KMS-11 (cell line): ENCODE data around the gene TALDO1.

ENCODE experiments used
- H2AFZ ChIP-seq: fragments of 200-600 bp; sonication (generic); 2 replicates; pipeline ENCODE4 v1.6.1; 2016; ENCODE audit warnings: antibody characterized with exemption, mixed run types, low read depth
- H3K27ac ChIP-seq: fragments of 200-600 bp; sonication (generic); 2 replicates; pipeline ENCODE4 v1.6.1; 2016; ENCODE audit warnings: mild to moderate bottlenecking, mixed run types
- H3K27me3 ChIP-seq: fragments of 200-600 bp; sonication (generic); 2 replicates; pipeline ENCODE4 v1.6.1; 2017; ENCODE audit warnings: mild to moderate bottlenecking, low read depth, mixed run types, moderate library complexity; ENCODE audit not compliant: insufficient read depth
- H3K36me3 ChIP-seq: fragments of 200-600 bp; sonication (generic); 2 replicates; pipeline ENCODE4 v1.6.1; 2017; ENCODE audit warnings: mild to moderate bottlenecking, mixed run types; ENCODE audit not compliant: insufficient read depth
- H3K4me1 ChIP-seq: fragments of 200-600 bp; sonication (generic); 2 replicates; pipeline ENCODE4 v1.6.1; 2016; ENCODE audit warnings: mild to moderate bottlenecking, low read depth, mixed run types; ENCODE audit not compliant: poor library complexity, severe bottlenecking
- H3K4me2 ChIP-seq: fragments of 200-600 bp; sonication (generic); 2 replicates; pipeline ENCODE4 v1.7.0; 2016; ENCODE audit warnings: mild to moderate bottlenecking, mixed run types
- H3K4me3 ChIP-seq: fragments of 200-600 bp; sonication (generic); IDR thresholded peaks from 2 replicates; pipeline ENCODE4 v1.6.1; 2017; ENCODE audit warnings: low read depth, low read length, mixed read lengths; ENCODE audit not compliant: insufficient read depth
- H3K79me2 ChIP-seq: fragments of 200-600 bp; sonication (generic); 2 replicates; pipeline ENCODE4 v1.6.1; 2016; ENCODE audit warnings: low read depth, mixed run types; ENCODE audit not compliant: insufficient read depth
- H3K9ac ChIP-seq: fragments of 200-600 bp; sonication (generic); 2 replicates; pipeline ENCODE4 v1.6.1; 2016; ENCODE audit warnings: mild to moderate bottlenecking, mixed run types
- H4K20me1 ChIP-seq: fragments of 200-600 bp; sonication (generic); 2 replicates; pipeline ENCODE4 v1.6.1; 2016; ENCODE audit warnings: mild to moderate bottlenecking, mixed run types; ENCODE audit not compliant: insufficient read depth
- TF ChIP-seq, protein P1 (sequence below): fragments of 200-600 bp; sonication (generic); conservative IDR thresholded peaks from 2 replicates; pipeline ENCODE4 v1.6.1; 2017; ENCODE audit warnings: low read depth, mild to moderate bottlenecking, antibody characterized with exemption, low read length, moderate library complexity, mixed read lengths

TALDO1 gene

DNA sequence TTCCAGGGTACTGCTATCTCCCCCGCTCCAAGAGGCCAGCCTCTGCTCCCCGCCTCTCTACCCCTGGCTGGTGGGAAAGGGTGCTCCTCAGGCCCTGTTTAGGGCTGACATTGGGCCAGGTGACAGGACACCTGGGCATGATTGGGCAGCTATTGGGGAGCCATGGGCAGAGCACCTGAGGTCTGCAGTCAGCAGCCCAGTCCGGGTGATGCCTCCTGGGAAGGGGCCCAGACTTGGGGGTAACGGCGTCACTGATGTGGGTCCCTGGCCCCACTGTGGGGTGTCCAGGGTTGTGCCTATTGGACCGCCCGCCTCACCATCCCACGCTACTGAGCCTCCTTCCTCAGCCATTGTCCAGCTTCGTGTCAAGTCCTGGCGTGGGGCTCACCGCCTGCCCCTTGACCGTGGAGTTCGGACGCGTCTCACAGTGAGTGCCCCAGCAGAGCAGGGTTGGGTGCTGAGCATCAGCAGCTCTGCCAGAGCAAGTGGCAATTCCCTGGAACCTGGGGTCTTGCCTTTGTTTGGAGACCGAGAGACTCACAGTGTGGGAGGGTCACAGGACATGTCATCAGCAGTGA, 32.8 kb downstream of the TALDO1 start:
- Histone ChIP-seq H3K9ac (no peak overlapping the region), H4K20me1 (no peaks in the 10 kb centered on the region), H3K4me1 (peaks cover 12% of the 10 kb centered on the region), H2AFZ (no peak overlapping the region), H3K79me2 (peaks cover 18% of the 10 kb centered on the region), H3K4me3 (no peak overlapping the region), H3K27me3 (no peaks in the 10 kb centered on the region), H3K36me3 (no peaks in the 10 kb centered on the region), H3K27ac (no peak overlapping the region), H3K4me2 (no peak overlapping the region)
- TF ChIP-seq, protein P1, sequence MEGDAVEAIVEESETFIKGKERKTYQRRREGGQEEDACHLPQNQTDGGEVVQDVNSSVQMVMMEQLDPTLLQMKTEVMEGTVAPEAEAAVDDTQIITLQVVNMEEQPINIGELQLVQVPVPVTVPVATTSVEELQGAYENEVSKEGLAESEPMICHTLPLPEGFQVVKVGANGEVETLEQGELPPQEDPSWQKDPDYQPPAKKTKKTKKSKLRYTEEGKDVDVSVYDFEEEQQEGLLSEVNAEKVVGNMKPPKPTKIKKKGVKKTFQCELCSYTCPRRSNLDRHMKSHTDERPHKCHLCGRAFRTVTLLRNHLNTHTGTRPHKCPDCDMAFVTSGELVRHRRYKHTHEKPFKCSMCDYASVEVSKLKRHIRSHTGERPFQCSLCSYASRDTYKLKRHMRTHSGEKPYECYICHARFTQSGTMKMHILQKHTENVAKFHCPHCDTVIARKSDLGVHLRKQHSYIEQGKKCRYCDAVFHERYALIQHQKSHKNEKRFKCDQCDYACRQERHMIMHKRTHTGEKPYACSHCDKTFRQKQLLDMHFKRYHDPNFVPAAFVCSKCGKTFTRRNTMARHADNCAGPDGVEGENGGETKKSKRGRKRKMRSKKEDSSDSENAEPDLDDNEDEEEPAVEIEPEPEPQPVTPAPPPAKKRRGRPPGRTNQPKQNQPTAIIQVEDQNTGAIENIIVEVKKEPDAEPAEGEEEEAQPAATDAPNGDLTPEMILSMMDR, result no peak

DNA sequence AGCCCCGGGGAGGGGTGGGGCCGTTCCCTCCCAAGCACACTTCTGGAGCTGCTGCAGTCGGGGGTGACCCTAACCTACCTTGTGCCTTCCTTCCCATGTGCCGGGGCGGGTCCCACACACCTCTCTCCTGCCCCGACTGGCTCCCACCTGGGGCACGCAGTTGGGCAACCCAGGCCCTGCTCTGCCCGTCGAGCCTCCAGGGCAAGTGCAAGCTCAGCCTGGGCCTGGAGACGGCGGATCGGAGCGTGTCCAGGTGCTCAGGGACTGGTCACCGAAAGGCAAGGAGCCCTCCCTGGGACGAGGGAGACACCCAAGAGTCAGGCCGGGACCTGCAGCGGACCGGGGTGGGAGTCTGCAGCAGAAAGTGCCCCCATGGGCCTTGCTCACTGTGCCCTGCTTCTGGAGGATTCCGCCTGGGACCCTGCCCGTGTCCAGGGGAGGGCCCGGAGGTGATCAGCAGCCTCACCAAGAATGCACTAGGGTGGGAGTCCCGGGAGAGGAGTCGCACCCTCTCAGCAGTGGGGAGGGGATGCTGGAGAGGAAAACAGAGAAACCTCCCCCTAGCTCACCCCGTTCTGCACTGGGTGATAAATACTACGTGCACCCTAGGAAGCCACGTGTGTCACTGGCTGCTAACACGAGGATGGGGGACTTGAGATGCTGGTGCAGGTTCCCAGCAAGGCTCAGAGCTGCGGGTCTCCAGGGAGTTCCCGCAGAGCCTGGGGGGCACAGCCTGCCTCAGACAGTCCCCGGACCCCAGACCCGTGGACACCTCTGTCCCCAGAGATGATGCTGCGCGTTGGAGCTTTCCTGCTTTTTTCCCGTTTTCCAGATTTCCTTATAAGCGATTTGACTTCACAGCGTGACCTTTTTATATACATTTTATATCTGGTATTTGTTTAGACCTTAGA, 35.3 kb downstream of the TALDO1 start:
- Histone ChIP-seq H3K36me3 (no peaks in the 10 kb centered on the region), H3K4me2 (no peak overlapping the region), H2AFZ (no peak overlapping the region), H3K9ac (no peak overlapping the region), H3K27me3 (no peaks in the 10 kb centered on the region), H3K4me3 (no peak overlapping the region), H3K4me1 (peaks cover 5% of the 10 kb centered on the region), H3K79me2 (no peaks in the 10 kb centered on the region), H4K20me1 (no peaks in the 10 kb centered on the region), H3K27ac (no peak overlapping the region)
- TF ChIP-seq, protein P1, result no peak

DNA sequence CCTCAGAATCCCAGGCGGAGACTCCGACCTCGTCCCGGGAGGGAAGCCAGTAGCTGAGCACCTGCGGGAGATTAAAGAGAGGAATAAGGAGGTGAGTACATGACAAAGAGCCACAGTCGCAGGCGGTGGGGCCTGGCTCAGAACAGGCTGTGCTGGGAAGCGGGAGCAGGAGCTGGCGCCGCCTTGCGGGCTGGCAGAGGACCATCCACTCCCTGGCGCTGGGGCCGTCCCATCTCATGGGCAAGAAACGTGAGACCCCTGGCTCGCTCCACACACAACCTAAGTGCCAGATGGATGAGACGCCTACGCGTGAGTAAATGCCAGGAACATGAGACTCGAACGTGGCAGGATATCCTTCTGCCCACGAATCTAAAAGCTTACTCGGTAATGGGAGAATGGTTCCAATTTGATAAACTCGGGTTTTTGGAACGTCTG, 36.3 kb downstream of the TALDO1 start:
- no peak overlapping the region for H2AFZ ChIP-seq

DNA sequence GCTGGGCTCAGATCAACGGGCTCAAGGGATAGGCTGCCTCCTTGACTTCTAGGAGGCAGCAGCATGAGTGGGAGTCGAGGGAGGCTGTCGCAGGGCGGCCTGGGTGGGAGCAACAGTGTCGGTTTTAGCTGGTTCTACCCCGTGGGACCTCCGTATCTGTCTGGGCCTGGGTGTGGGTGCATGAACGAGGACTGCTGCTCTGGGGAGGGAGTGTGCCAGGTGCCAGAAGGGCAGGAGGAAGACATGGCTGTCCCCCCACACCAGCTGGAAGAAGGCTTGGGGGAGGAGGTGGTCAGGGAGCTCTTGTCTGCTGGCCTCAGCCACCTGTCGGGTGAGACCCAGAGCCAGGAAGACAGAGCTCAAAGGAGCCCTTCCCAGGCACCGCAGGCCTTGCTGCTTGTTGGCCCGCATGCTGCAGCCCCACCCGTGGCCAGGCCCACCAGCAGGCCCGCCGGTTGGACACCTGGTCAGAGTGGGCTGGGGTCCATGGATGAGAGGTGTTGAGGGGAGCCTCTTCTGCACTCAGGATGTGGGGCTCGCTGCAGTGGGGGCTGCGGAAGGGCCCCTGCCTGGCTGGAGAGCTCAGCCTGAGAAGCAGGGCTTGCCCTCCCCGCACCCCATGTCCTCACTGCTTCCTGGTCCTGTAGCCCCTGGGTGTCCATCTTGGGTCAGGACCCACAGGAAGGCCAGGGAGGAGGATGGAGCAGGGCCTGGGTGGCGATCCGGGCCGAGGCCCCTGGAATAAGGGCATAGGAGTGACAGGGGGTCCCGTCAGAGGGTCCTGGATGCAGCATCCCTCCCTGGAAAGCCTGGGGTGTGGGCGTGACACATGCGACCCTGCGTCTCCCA, 39.2 kb downstream of the TALDO1 start:
- Histone ChIP-seq H3K36me3 (no peaks in the 10 kb centered on the region), H3K27ac (no peak overlapping the region), H2AFZ (no peak overlapping the region), H4K20me1 (no peaks in the 10 kb centered on the region), H3K9ac (no peak overlapping the region), H3K79me2 (no peaks in the 10 kb centered on the region), H3K27me3 (no peaks in the 10 kb centered on the region), H3K4me1 (peaks cover 12% of the 10 kb centered on the region), H3K4me3 (no peak overlapping the region), H3K4me2 (no peak overlapping the region)
- TF ChIP-seq, protein P1, result no peak

More for the DNA sequence above, 36.3 kb downstream of the TALDO1 start:
- H4K20me1 ChIP-seq, result no peaks in the 10 kb centered on the region
- no peak overlapping the region for H3K4me2 ChIP-seq
- H3K27ac ChIP-seq, result no peak overlapping the region
- TF ChIP-seq, protein P1, result no peak
- H3K9ac ChIP-seq, result no peak overlapping the region
- H3K79me2 ChIP-seq, result no peaks in the 10 kb centered on the region
- no peak overlapping the region for H3K4me3 ChIP-seq
- no peaks in the 10 kb centered on the region for H3K27me3 ChIP-seq
- peaks cover 2% of the 10 kb centered on the region for H3K4me1 ChIP-seq
- H3K36me3 ChIP-seq, result no peaks in the 10 kb centered on the region
